H9 (cell line): ENCODE measurements around the gene C1orf56. TPM values are rescaled to one million over a fixed set of nuclear protein-coding genes. Genes with fewer than 3 reads are reported as not detected.

Experiments
- DNase-seq: peaks from one replicate; pipeline ENCODE4 v3.0.0-alpha.2; 2017
- H2AFZ ChIP-seq: one replicate; pipeline ENCODE4 v1.6.1; 2013; ENCODE audit warnings: mild to moderate bottlenecking, low read length, control low read depth, moderate library complexity
- H2AK5ac ChIP-seq: 2 replicates; pipeline ENCODE4 v1.6.1; 2013; ENCODE audit warnings: low read length, control low read depth, mixed read lengths; ENCODE audit not compliant: insufficient read length
- H2BK120ac ChIP-seq: one replicate; pipeline ENCODE4 v1.6.1; 2013; ENCODE audit warnings: low read depth, mild to moderate bottlenecking, low read length, control low read depth, inconsistent platforms; ENCODE audit not compliant: poor library complexity, severe bottlenecking
- H2BK12ac ChIP-seq: 2 replicates; pipeline ENCODE4 v1.6.1; 2013; ENCODE audit warnings: low read length, control low read depth, mixed read lengths, low read depth; ENCODE audit not compliant: insufficient read length
- H2BK15ac ChIP-seq: 2 replicates; pipeline ENCODE4 v1.6.1; 2013; ENCODE audit warnings: low read depth, low read length, control low read depth
- H2BK20ac ChIP-seq: one replicate; pipeline ENCODE4 v1.6.1; 2013; ENCODE audit warnings: low read depth, mild to moderate bottlenecking, low read length, control low read depth, inconsistent platforms; ENCODE audit not compliant: poor library complexity, severe bottlenecking
- H2BK5ac ChIP-seq: 2 replicates; pipeline ENCODE4 v1.6.1; 2013; ENCODE audit warnings: low read length, control low read depth, mixed read lengths; ENCODE audit not compliant: insufficient read length
- H3K14ac ChIP-seq: 2 replicates; pipeline ENCODE4 v1.6.1; 2013; ENCODE audit warnings: low read length, control low read depth; ENCODE audit not compliant: insufficient read depth
- H3K18ac ChIP-seq: 2 replicates; pipeline ENCODE4 v1.6.1; 2013; ENCODE audit warnings: low read depth, mild to moderate bottlenecking, mixed read lengths, low read length, control low read depth; ENCODE audit not compliant: insufficient read length
- H3K23ac ChIP-seq: 2 replicates; pipeline ENCODE4 v1.6.1; 2013; ENCODE audit warnings: low read length, control low read depth, mixed read lengths, low read depth; ENCODE audit not compliant: insufficient read length
- H3K23me2 ChIP-seq: 2 replicates; pipeline ENCODE4 v1.6.1; 2013; ENCODE audit warnings: low read depth, mild to moderate bottlenecking, mixed read lengths, low read length, control low read depth; ENCODE audit not compliant: insufficient read length, poor library complexity, severe bottlenecking
- H3K27ac ChIP-seq: 2 replicates; pipeline ENCODE4 v1.5.1; 2013; ENCODE audit warnings: low read length, control low read depth, mixed read lengths, low read depth; ENCODE audit not compliant: insufficient read length
- H3K27me3 ChIP-seq: 2 replicates; pipeline ENCODE4 v1.6.1; 2013; ENCODE audit warnings: low read length, control low read depth, inconsistent platforms; ENCODE audit not compliant: insufficient read depth
- H3K4ac ChIP-seq: 2 replicates; pipeline ENCODE4 v1.6.1; 2013; ENCODE audit warnings: low read depth, mild to moderate bottlenecking, control low read depth, inconsistent platforms, low read length, moderate library complexity
- H3K4me1 ChIP-seq: 2 replicates; pipeline ENCODE4 v1.6.1; 2013; ENCODE audit warnings: low read length, control low read depth, inconsistent platforms; ENCODE audit not compliant: insufficient read depth
- H3K4me2 ChIP-seq: 2 replicates; pipeline ENCODE4 v1.6.1; 2013; ENCODE audit warnings: low read length, control low read depth, mixed read lengths; ENCODE audit not compliant: insufficient read length, insufficient read depth
- H3K56ac ChIP-seq: 2 replicates; pipeline ENCODE4 v1.6.1; 2013; ENCODE audit warnings: low read depth, mild to moderate bottlenecking, mixed read lengths, low read length, control low read depth; ENCODE audit not compliant: insufficient read length
- H3K79me1 ChIP-seq: 2 replicates; pipeline ENCODE4 v1.6.1; 2013; ENCODE audit warnings: low read depth, mild to moderate bottlenecking, moderate library complexity, low read length, control low read depth, inconsistent platforms; ENCODE audit not compliant: insufficient read depth, poor library complexity, severe bottlenecking
- H3K79me2 ChIP-seq: 2 replicates; pipeline ENCODE4 v1.6.1; 2013; ENCODE audit warnings: low read length, control low read depth, inconsistent platforms; ENCODE audit not compliant: insufficient read depth
- H3K9ac ChIP-seq: 2 replicates; pipeline ENCODE4 v1.6.1; 2013; ENCODE audit warnings: low read length, control low read depth, mixed read lengths; ENCODE audit not compliant: insufficient read length; ENCODE audit errors: extremely low read depth
- H3K9me3 ChIP-seq: one replicate; pipeline ENCODE4 v1.6.1; 2013; ENCODE audit warnings: low read depth, low read length, inconsistent platforms; ENCODE audit not compliant: control insufficient read depth
- H3T11ph ChIP-seq: one replicate; pipeline ENCODE4 v1.6.1; 2013; ENCODE audit warnings: mild to moderate bottlenecking, low read length, control low read depth, inconsistent platforms
- H4K20me1 ChIP-seq: one replicate; pipeline ENCODE4 v1.6.1; 2013; ENCODE audit not compliant: control insufficient read depth, insufficient read length, insufficient read depth
- H4K5ac ChIP-seq: 2 replicates; pipeline ENCODE4 v1.6.1; 2013; ENCODE audit warnings: low read depth, mild to moderate bottlenecking, mixed read lengths, low read length, control low read depth; ENCODE audit not compliant: insufficient read length
- H4K8ac ChIP-seq: replicated peaks from 2 replicates; pipeline ENCODE4 v1.6.1; 2013; ENCODE audit warnings: low read length, control low read depth, mixed read lengths, low read depth; ENCODE audit not compliant: insufficient read length
- H4K91ac ChIP-seq: 2 replicates; pipeline ENCODE4 v1.6.1; 2013; ENCODE audit warnings: low read depth, mild to moderate bottlenecking, moderate library complexity, mixed read lengths, low read length, control low read depth; ENCODE audit not compliant: insufficient read length
- H3K27ac Mint-ChIP-seq, 3 experiments: 2 replicates in 2 of 3; 3 replicates in 1 of 3; pipeline ENCODE4 v1.8.0; 2020 to 2021; ENCODE audit warnings: mixed read lengths in 3 of 3, mild to moderate bottlenecking in 1 of 3, moderate library complexity in 1 of 3
- H3K27me3 Mint-ChIP-seq: 2 replicates; pipeline ENCODE4 v1.8.0; 2021; ENCODE audit warnings: low read depth, mild to moderate bottlenecking, moderate library complexity, mixed read lengths
- H3K36me3 Mint-ChIP-seq, 3 experiments: 2 replicates in 2 of 3; 3 replicates in 1 of 3; pipeline ENCODE4 v1.8.0; 2020 to 2021; ENCODE audit warnings: low read depth in 3 of 3, mixed read lengths in 3 of 3; ENCODE audit not compliant: insufficient read depth in 1 of 3
- H3K4me1 Mint-ChIP-seq, 2 experiments: 2 replicates each; pipeline ENCODE4 v1.8.0; 2020; ENCODE audit warnings: mixed read lengths in 2 of 2
- H3K4me3 Mint-ChIP-seq, 2 experiments: 2 replicates in 1 of 2; 3 replicates in 1 of 2; pipeline ENCODE4 v1.8.0; 2020 to 2021; ENCODE audit warnings: mild to moderate bottlenecking in 2 of 2, mixed read lengths in 2 of 2, moderate library complexity in 1 of 2
- H3K9me3 Mint-ChIP-seq, 2 experiments: 2 replicates in 1 of 2; 3 replicates in 1 of 2; pipeline ENCODE4 v1.8.0; 2020; ENCODE audit warnings: mild to moderate bottlenecking in 2 of 2, mixed read lengths in 2 of 2, moderate library complexity in 1 of 2
- WGBS: extraction: QIAGEN DNeasy Blood & Tissue Kit; methylation state at CpG from one replicate; pipeline ENCODE4 v1.1.7; 2013; ENCODE audit warnings: missing lambda C conversion rate, low lambda C conversion rate, mixed read lengths; ENCODE audit not compliant: insufficient read length; ENCODE audit errors: extremely low coverage; 5-methylcytosine and 5-hydroxymethylcytosine counted together
- total RNA-seq: library from RNA; stranded (reverse); gene quantifications from 2 replicates; pipeline ENCODE4 v1.2.1, GENCODE V29; 2021
- TF ChIP-seq, protein P1 (sequence below): fragments of 200-600 bp; sonication (generic); conservative IDR thresholded peaks from 3 replicates; pipeline ENCODE4 v1.8.0; 2021; ENCODE audit warnings: antibody characterized with exemption, mild to moderate bottlenecking

Gene C1orf56
- total RNA-seq, 1 experiment from 2014 or later = 4.8 TPM

DNA sequence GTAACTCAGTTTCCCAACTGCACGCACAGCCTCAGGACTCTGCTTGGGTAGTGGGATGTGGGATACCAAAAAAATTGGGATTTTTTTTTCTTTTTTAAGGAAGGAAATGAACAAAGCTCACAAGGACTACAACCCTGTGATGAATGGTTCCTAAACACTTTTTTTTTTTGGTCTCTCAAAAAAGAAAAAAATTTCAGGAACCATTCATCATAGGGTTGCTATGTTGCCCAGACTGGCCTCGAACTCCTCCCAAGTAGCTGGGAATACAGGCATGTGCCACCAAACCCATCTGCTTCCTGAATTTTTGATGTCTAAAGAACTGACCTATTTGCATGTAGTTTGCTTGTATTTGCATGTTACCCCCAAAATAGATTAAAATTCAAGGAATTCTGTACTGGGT, 47.6 kb upstream of the C1orf56 start:
- Histone ChIP-seq H3K27ac (no peak overlapping the region), H3K79me2 (no peaks in the 10 kb centered on the region), H3K56ac (no peak overlapping the region), H3T11ph (no peak overlapping the region), H2AK5ac (no peak overlapping the region), H2BK12ac (no peak overlapping the region), H3K79me1 (no peaks in the 10 kb centered on the region), H3K27me3 (no peaks in the 10 kb centered on the region), H2BK15ac (no peak overlapping the region), H3K23ac (no peak overlapping the region), H3K4ac (no peak overlapping the region), H3K9ac (no peak overlapping the region), H2BK20ac (no peak overlapping the region), H2BK5ac (no peak overlapping the region), H2BK120ac (no peak overlapping the region), H4K5ac (no peak overlapping the region), H3K18ac (no peak overlapping the region), H3K4me1 (peaks cover 3% of the 10 kb centered on the region; the same call in 1 of the 2 replicates), H3K23me2 (no peaks in the 10 kb centered on the region), H3K14ac (no peak overlapping the region), H4K20me1 (no peaks in the 10 kb centered on the region), H3K4me2 (no peak overlapping the region), H3K9me3 (no peaks in the 10 kb centered on the region), H2AFZ (no peak overlapping the region), H4K8ac (no peak overlapping the region), H4K91ac (no peak overlapping the region)
- Mint-ChIP-seq H3K4me3 (no peak overlapping the region), H3K27me3 (no peaks in the 10 kb centered on the region), H3K9me3 (no peaks in the 10 kb centered on the region), H3K36me3 (peaks cover 0 to 10% (median 5%) of the 10 kb centered on the region in 3 experiments; a peak in 2 of 7 replicates), H3K27ac (no peak overlapping the region), H3K4me1 (peaks cover 5 to 10% of the 10 kb centered on the region in 2 experiments)
- TF ChIP-seq, protein P1, sequence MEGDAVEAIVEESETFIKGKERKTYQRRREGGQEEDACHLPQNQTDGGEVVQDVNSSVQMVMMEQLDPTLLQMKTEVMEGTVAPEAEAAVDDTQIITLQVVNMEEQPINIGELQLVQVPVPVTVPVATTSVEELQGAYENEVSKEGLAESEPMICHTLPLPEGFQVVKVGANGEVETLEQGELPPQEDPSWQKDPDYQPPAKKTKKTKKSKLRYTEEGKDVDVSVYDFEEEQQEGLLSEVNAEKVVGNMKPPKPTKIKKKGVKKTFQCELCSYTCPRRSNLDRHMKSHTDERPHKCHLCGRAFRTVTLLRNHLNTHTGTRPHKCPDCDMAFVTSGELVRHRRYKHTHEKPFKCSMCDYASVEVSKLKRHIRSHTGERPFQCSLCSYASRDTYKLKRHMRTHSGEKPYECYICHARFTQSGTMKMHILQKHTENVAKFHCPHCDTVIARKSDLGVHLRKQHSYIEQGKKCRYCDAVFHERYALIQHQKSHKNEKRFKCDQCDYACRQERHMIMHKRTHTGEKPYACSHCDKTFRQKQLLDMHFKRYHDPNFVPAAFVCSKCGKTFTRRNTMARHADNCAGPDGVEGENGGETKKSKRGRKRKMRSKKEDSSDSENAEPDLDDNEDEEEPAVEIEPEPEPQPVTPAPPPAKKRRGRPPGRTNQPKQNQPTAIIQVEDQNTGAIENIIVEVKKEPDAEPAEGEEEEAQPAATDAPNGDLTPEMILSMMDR = no peak
- DNase-seq = no peak
- no CpG with 5 or more reads among the region's 2 CpGs for WGBS
